PC-9 (cell line): ENCODE data around the gene WDR26.

Experiments
- CTCF ChIP-seq: fragments of 200-600 bp; sonication (generic); conservative IDR thresholded peaks from 2 replicates; pipeline ENCODE4 v1.6.1; 2017; ENCODE audit warnings: mixed run types, antibody characterized with exemption, mild to moderate bottlenecking, moderate library complexity
- EZH2 ChIP-seq: fragments of 200-600 bp; sonication (generic); IDR thresholded peaks from 2 replicates; pipeline ENCODE4 v1.8.0; 2017; ENCODE audit warnings: antibody characterized with exemption, low read depth

- TF ChIP-seq CTCF (no peak), EZH2 (no peak)
These were observed 22.0 kb upstream of the WDR26 start for GRCh38 chr1:224456637-224456953.
